HepG2 (cell line): Measurements from ENCODE around the gene RSPH9. TPM values are rescaled to one million over a fixed set of nuclear protein-coding genes. Genes with fewer than 3 reads are reported as not detected.
"Not testable (repeated sequence)": the region's sequence is repeated elsewhere in the genome, so short reads cannot be mapped to it uniquely, and the experiment has no call there.

Source experiments
- ATAC-seq: fragments of 200-7000 bp; cut with Tn5 transposase; 3 replicates; pipeline ENCODE4 v1.9.1; 2020; ENCODE audit warnings: mild to moderate bottlenecking, moderate library complexity
- BruUV-seq: library from RNA; stranded (reverse); fragments of 400-500 nt; replicated peaks from 2 replicates; lab custom pipeline; 2021; lab: Mats Ljungman, UMichigan
- CTCF ChIA-PET: fragments of 300-600 bp; formaldehyde crosslinking; extraction: SDS; loops from one replicate; lab custom pipeline; 2021; ENCODE audit warnings: low total read pairs, inconsistent platforms, low intra/inter-chr PET ratio; lab: Yijun Ruan, JAX
- POLR2A ChIA-PET: fragments of 350-600 bp; sonication (Branson Sonifier 250); formaldehyde crosslinking; loops from one replicate; lab custom pipeline; 2020; ENCODE audit warnings: antibody characterized with exemption, inconsistent platforms; lab: Yijun Ruan, JAX
- DNase-seq: peaks from one replicate; pipeline ENCODE4 v3.0.0-alpha.2; 2015; ENCODE audit warnings: low spot score
- FAIRE-seq: peaks from 3 replicates; lab custom pipeline; 2011; peaks lifted over from hg19 to GRCh38; lab: Jason Lieb, UNC
- H2AFZ ChIP-seq: one replicate; pipeline ENCODE4 v1.6.1; 2011; ENCODE audit warnings: low read length, inconsistent platforms
- H3K27ac ChIP-seq: fragments of 300-600 bp; 3 replicates; pipeline ENCODE4 v1.8.0; 2011; ENCODE audit warnings: mixed run types, mild to moderate bottlenecking, mixed read lengths, low read length, inconsistent platforms; ENCODE audit not compliant: insufficient read depth; ENCODE audit errors: extremely low read length
- H3K27me3 ChIP-seq, 2 experiments: fragments of 200-600 bp in 1 of 2; 2 replicates in 1 of 2; 3 replicates in 1 of 2; pipeline versions ENCODE4 v1.6.0 to v1.8.0; 2011; ENCODE audit warnings: low read length in 2 of 2, mild to moderate bottlenecking in 2 of 2, moderate library complexity in 2 of 2, inconsistent platforms in 1 of 2; ENCODE audit not compliant: insufficient read depth in 2 of 2, control insufficient read depth in 1 of 2
- H3K36me3 ChIP-seq, 2 experiments: fragments of 200-600 bp in 1 of 2; replicated peaks in 1 of 2; 2 replicates in 1 of 2; 3 replicates in 1 of 2; pipeline versions ENCODE4 v1.5.1 to v1.8.0; 2011; ENCODE audit warnings: low read length in 2 of 2, inconsistent platforms in 1 of 2; ENCODE audit not compliant: insufficient read depth in 2 of 2, control insufficient read depth in 1 of 2
- H3K4me1 ChIP-seq: 2 replicates; pipeline ENCODE4 v1.5.1; 2012; ENCODE audit warnings: low read length, inconsistent platforms; ENCODE audit not compliant: insufficient read depth
- H3K4me2 ChIP-seq: 2 replicates; pipeline ENCODE4 v1.6.0; 2011; ENCODE audit warnings: low read depth, low read length, inconsistent platforms
- H3K4me3 ChIP-seq, 3 experiments: fragments of 200-600 bp in 1 of 3; sonication (generic), shearing (Covaris generic) in 1 of 3; replicated peaks in 1 of 3; 2 replicates each; pipeline ENCODE4 v1.5.1; 2011 to 2016; ENCODE audit warnings: low read length in 3 of 3, inconsistent platforms in 2 of 3, low read depth in 2 of 3, mild to moderate bottlenecking in 2 of 3, control low read depth in 1 of 3, mixed read lengths in 1 of 3; ENCODE audit not compliant: insufficient read depth in 1 of 3
- H3K79me2 ChIP-seq: one replicate; pipeline ENCODE4 v1.6.1; 2011; ENCODE audit warnings: low read length, inconsistent platforms; ENCODE audit not compliant: insufficient read depth
- H3K9ac ChIP-seq: 2 replicates; pipeline ENCODE4 v1.6.0; 2011; ENCODE audit warnings: mild to moderate bottlenecking, low read depth, low read length, inconsistent platforms; ENCODE audit not compliant: insufficient read depth
- H3K9me3 ChIP-seq: 2 replicates; pipeline ENCODE4 v1.5.1; 2012; ENCODE audit warnings: mild to moderate bottlenecking, low read length
- H4K20me1 ChIP-seq: 2 replicates; pipeline ENCODE4 v1.6.0; 2011; ENCODE audit warnings: inconsistent platforms, mild to moderate bottlenecking, low read length, moderate library complexity; ENCODE audit not compliant: insufficient read depth
- CEBPB ChIP-seq: IDR thresholded peaks from 2 replicates; pipeline ENCODE4 v1.6.1; 2011; ENCODE audit warnings: low read depth, low read length, improper control_type of control experiment, borderline replicate concordance
- SOX13 ChIP-seq, 3 experiments: fragments of 450-650 bp in 1 of 3; sonication (generic) in 1 of 3; formaldehyde crosslinking in 1 of 3; IDR thresholded peaks in 2 of 3; conservative IDR thresholded peaks in 1 of 3; 2 replicates each; pipeline versions ENCODE4 v1.5.0 to v1.6.1; 2016 to 2020; ENCODE audit warnings: antibody characterized with exemption in 1 of 3, mild to moderate bottlenecking in 1 of 3, missing compliant biosample characterization in 1 of 3, missing genetic modification reagents in 1 of 3, moderate library complexity in 1 of 3
- ZBTB7A ChIP-seq: sonication (generic); formaldehyde crosslinking; IDR thresholded peaks from 2 replicates; pipeline ENCODE4 v1.8.0; 2022; ENCODE audit warnings: mild to moderate bottlenecking, missing genetic modification reagents
- ZNF441 ChIP-seq: sonication (generic); formaldehyde crosslinking; IDR thresholded peaks from 2 replicates; pipeline ENCODE4 v1.7.0; 2021; ENCODE audit warnings: missing genetic modification reagents, borderline replicate concordance
- ZNF510 ChIP-seq: sonication (generic); formaldehyde crosslinking; IDR thresholded peaks from 2 replicates; pipeline ENCODE4 v1.4.0; 2020; ENCODE audit warnings: low read depth, mild to moderate bottlenecking, missing genetic modification reagents
- ZNF839 ChIP-seq: sonication (generic); formaldehyde crosslinking; IDR thresholded peaks from 2 replicates; pipeline ENCODE4 v1.4.0; 2020; ENCODE audit warnings: missing genetic modification reagents, mild to moderate bottlenecking, borderline replicate concordance
- WGBS: methylation state at CpG from one replicate; pipeline ENCODE4 v1.1.6; 2017; ENCODE audit warnings: low lambda C conversion rate; 5-methylcytosine and 5-hydroxymethylcytosine counted together
- in situ Hi-C: cut with HindIII; loops from 2 replicates; pipeline ENCODE4 v1.10.0; 2017; ENCODE audit warnings: low pct_unique_long_range_greater_than_20kb; ENCODE audit not compliant: extremely low pct_ligation_motif_present
- intact Hi-C: fragments of 100-400 bp; cut with micrococcal nuclease; formaldehyde crosslinking; loops from one replicate; pipeline ENCODE4 v1.10.0; 2022; ENCODE audit not compliant: unreplicated experiment
- polyA plus RNA-seq, 8 experiments: library from polyadenylated mRNA; depleted of rRNA in 3 of 8; stranded (reverse) in 7 of 8; unstranded in 1 of 8; fragments of >200 nt; fragmentation: Illumina TruSeq in 4 of 8; extraction: Trizol in 4 of 8; gene quantifications; 2 replicates each; pipeline versions ENCODE4 v1.2.1 to v1.2.3, GENCODE V29; 2011 to 2016; ENCODE audit warnings: low read depth in 4 of 8, missing spikeins in 1 of 8, mixed read lengths in 1 of 8; ENCODE audit not compliant: insufficient read depth in 1 of 8
- total RNA-seq, 5 experiments: library from RNA; depleted of rRNA; stranded (reverse); fragments of >200 nt; fragmentation: Illumina TruSeq; extraction: Trizol; gene quantifications; 2 replicates each; pipeline ENCODE4 v1.2.3, GENCODE V29; 2016; ENCODE audit warnings: low read depth in 1 of 5

RSPH9 gene
- total and polyA plus RNA-seq, 2 of the 13 experiments (the other 11 are each of a cell fraction or from before 2014, with no cell fraction given) = 0.04 TPM; not detected in 1

GRCh38 chr6:43657221-43657802, 12.5 kb downstream of the RSPH9 start:
- Histone ChIP-seq H3K4me1 (no peaks in the 10 kb centered on the region), H2AFZ (no peak overlapping the region), H3K4me3 (no peak overlapping the region), H4K20me1 (no peaks in the 10 kb centered on the region), H3K9me3 (0 out of 2 replicates have a peak, but pooled peaks cover 4% of the 10 kb centered on the region), H3K9ac (no peak overlapping the region), H3K27ac (no peak overlapping the region), H3K27me3 (peaks cover 2 to 10% of the 10 kb centered on the region in 2 experiments; a peak in 3 of 5 replicates), H3K36me3 (no peaks in the 10 kb centered on the region), H3K4me2 (no peak overlapping the region), H3K79me2 (no peaks in the 10 kb centered on the region)
- ChIA-PET POLR2A (interaction anchor here (1.3 to 2.1 kb wide), 3 partner anchors 13 to 28 kb away, joined by 3 to 5 read pairs (median 5); partner anchors contain the start of genes GTPBP2 and MAD2L1BP), CTCF (no interaction called here)
- ATAC-seq (no peak), FAIRE-seq (no peak), DNase-seq (no peak)
- in situ Hi-C loops = no loop called here
- no TSS peak for BruUV-seq
- TF ChIP-seq ZNF441 (CRISPR knock-in tag) (no peak), SOX13 (IDR thresholded peaks at IDR 0.05) (no peak), SOX13 (CRISPR knock-in tag; conservative IDR thresholded peaks at IDR 0.05 in 1 of 2, IDR thresholded peaks at IDR 0.05 in 1 of 2) (0 out of 4 replicates have a peak, but pooled peaks of 1 of the 2 experiments have one; percentile 7), ZNF839 (CRISPR knock-in tag) (no peak), ZNF510 (CRISPR knock-in tag) (no peak)
- 52% methylated on average over 3 of the region's 3 CpGs for WGBS
- intact Hi-C loops = no loop called here

GRCh38 chr6:43658161-43658560, 13.3 kb downstream of the RSPH9 start:
- POLR2A ChIA-PET = interaction anchor here (1.3 to 1.5 kb wide), 2 partner anchors 13 to 23 kb away, joined by 3 to 5 read pairs; partner anchors contain the start of gene MAD2L1BP
- Histone ChIP-seq H3K9ac (no peak overlapping the region), H3K9me3 (0 out of 2 replicates have a peak, but pooled peaks cover 4% of the 10 kb centered on the region), H3K4me3 (no peak overlapping the region), H2AFZ (no peak overlapping the region), H4K20me1 (no peaks in the 10 kb centered on the region), H3K4me2 (no peak overlapping the region), H3K4me1 (no peaks in the 10 kb centered on the region), H3K79me2 (no peaks in the 10 kb centered on the region), H3K36me3 (no peaks in the 10 kb centered on the region), H3K27ac (no peak overlapping the region), H3K27me3 (peaks cover 2 to 14% of the 10 kb centered on the region in 2 experiments; a peak in 3 of 5 replicates)
- DNase-seq (no peak), FAIRE-seq (no peak), ATAC-seq (no peak)
- TF ChIP-seq ZBTB7A = no peak
- TF ChIP-seq CEBPB = 0 out of 2 replicates have a peak, but pooled peaks have one; percentile 7
- BruUV-seq = no TSS peak
- in situ Hi-C loops = no loop called here
- intact Hi-C loops = no loop called here
- 59% methylated on average over 9 of the region's 9 CpGs for WGBS
- CTCF ChIA-PET = no interaction called here

- H2AFZ ChIP-seq, H3K27ac ChIP-seq, H3K4me3 ChIP-seq, DNase-seq, FAIRE-seq, H4K20me1 ChIP-seq, H3K36me3 ChIP-seq, ATAC-seq, H3K9me3 ChIP-seq, CTCF ChIA-PET, in situ Hi-C loops, H3K4me2 ChIP-seq, H3K79me2 ChIP-seq, BruUV-seq, H3K9ac ChIP-seq: not testable (repeated sequence)
- 34% methylated on average over 5 of the region's 5 CpGs for WGBS
- POLR2A ChIA-PET = interaction anchor here (0.7 kb wide), 1 partner anchor 28 kb away, joined by 3 read pairs; the partner anchor contains the start of gene MAD2L1BP
- Histone ChIP-seq H3K27me3 (peaks cover 2 to 27% of the 10 kb centered on the region in 2 experiments; a peak in 4 of 5 replicates), H3K4me1 (peaks cover 18% of the 10 kb centered on the region)
- intact Hi-C loops = loop anchor here (10.0 kb wide), 1 partner anchor 58 kb away; no protein-coding TSS in a partner anchor
Observed at GRCh38 chr6:43662948-43663347, 18.1 kb downstream of the RSPH9 start.
